Endodermal cell (in vitro differentiated cells): ENCODE data around the gene TPK1. TPM values are rescaled to one million over a fixed set of nuclear protein-coding genes. Genes with fewer than 3 reads are reported as not detected.

Experiments
- DNase-seq: peaks from one replicate; pipeline ENCODE4 v3.0.0-alpha.2; 2017
- H3K27ac ChIP-seq: 2 replicates; pipeline ENCODE4 v1.5.1; 2013; ENCODE audit warnings: mild to moderate bottlenecking, low read depth, low read length, moderate library complexity
- H3K27me3 ChIP-seq: 2 replicates; pipeline ENCODE4 v1.6.1; 2013; ENCODE audit warnings: mild to moderate bottlenecking, low read length, moderate library complexity; ENCODE audit not compliant: insufficient read depth, control insufficient read depth, poor library complexity, severe bottlenecking
- H3K36me3 ChIP-seq: 2 replicates; pipeline ENCODE4 v1.7.0; 2013; ENCODE audit warnings: mild to moderate bottlenecking, low read length, moderate library complexity; ENCODE audit not compliant: control insufficient read depth, insufficient read depth
- H3K4me1 ChIP-seq: one replicate; pipeline ENCODE4 v1.7.0; 2013; ENCODE audit warnings: low read length; ENCODE audit not compliant: control insufficient read depth, insufficient read depth
- H3K4me3 ChIP-seq: 2 replicates; pipeline ENCODE4 v1.5.1; 2013; ENCODE audit warnings: mild to moderate bottlenecking, low read length, moderate library complexity
- H3K9ac ChIP-seq: 2 replicates; pipeline ENCODE4 v1.6.1; 2013; ENCODE audit warnings: mild to moderate bottlenecking, low read length, moderate library complexity; ENCODE audit not compliant: poor library complexity, severe bottlenecking; ENCODE audit errors: extremely low read depth
- H3K9me3 ChIP-seq: 2 replicates; pipeline ENCODE4 v1.6.1; 2013; ENCODE audit warnings: mild to moderate bottlenecking, low read length, moderate library complexity; ENCODE audit not compliant: control insufficient read depth
- H3K27ac Mint-ChIP-seq: 2 replicates; pipeline ENCODE4 v1.8.0; 2020; ENCODE audit warnings: mixed read lengths
- H3K27me3 Mint-ChIP-seq: 2 replicates; pipeline ENCODE4 v1.8.0; 2021; ENCODE audit warnings: mild to moderate bottlenecking, mixed read lengths; ENCODE audit not compliant: insufficient read depth
- H3K36me3 Mint-ChIP-seq: 2 replicates; pipeline ENCODE4 v1.8.0; 2020; ENCODE audit warnings: low read depth, mixed read lengths
- H3K4me1 Mint-ChIP-seq: 2 replicates; pipeline ENCODE4 v1.8.0; 2020; ENCODE audit warnings: mixed read lengths
- H3K4me3 Mint-ChIP-seq: 2 replicates; pipeline ENCODE4 v1.8.0; 2020; ENCODE audit warnings: mild to moderate bottlenecking, moderate library complexity, mixed read lengths
- H3K9me3 Mint-ChIP-seq: 2 replicates; pipeline ENCODE4 v1.8.0; 2020; ENCODE audit warnings: mild to moderate bottlenecking, mixed read lengths
- CTCF ChIP-seq: fragments of 200-600 bp; sonication (generic); conservative IDR thresholded peaks from 2 replicates; pipeline ENCODE4 v1.5.0; 2021; ENCODE audit warnings: antibody characterized with exemption, mild to moderate bottlenecking
- WGBS, 2 experiments: methylation state at CpG; one replicate each; pipeline versions ENCODE4 v1.1.5 to v1.1.7; 2013; ENCODE audit warnings: missing lambda C conversion rate in 2 of 2, mixed read lengths in 1 of 2; ENCODE audit not compliant: insufficient coverage in 1 of 2, insufficient read length in 1 of 2; 5-methylcytosine and 5-hydroxymethylcytosine counted together
- total RNA-seq, 2 donors: library from RNA; stranded (reverse); fragmentation: NEBNext Ultra II Directional in 1 of 2; extraction: Animal tissue kit (Norgen Biotek cat#: 25700) in 1 of 2; gene quantifications; 2 replicates in 1 of 2; 3 replicates in 1 of 2; pipeline ENCODE4 v1.2.1, GENCODE V29; 2021

TPK1 gene
- total RNA-seq, 2 donors from 2014 or later, result 9.7 TPM

DNA sequence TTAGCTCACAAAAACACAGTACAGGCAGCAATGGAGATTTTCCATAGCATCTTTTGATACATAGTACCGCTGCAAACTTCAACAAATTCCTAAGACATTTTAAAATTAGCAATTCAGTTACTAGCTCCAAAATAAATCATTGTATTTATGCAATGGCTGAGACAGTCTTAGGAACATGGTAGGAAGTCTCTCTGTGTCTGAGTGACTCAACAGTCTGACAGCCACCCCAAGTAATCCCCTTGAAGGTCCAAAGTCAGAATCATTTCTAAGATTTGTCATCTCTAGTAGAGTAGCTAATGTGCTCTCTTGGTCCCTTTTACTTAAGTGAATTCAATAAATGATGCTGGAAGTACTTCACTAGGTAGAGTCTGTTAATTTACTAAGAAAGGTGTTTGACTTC lies 338.6 kb downstream of the TPK1 start:
- Histone ChIP-seq H3K27me3 (no peaks in the 10 kb centered on the region), H3K9ac (no peak overlapping the region), H3K4me3 (no peak overlapping the region), H3K9me3 (peaks cover 6% of the 10 kb centered on the region), H3K4me1 (no peaks in the 10 kb centered on the region), H3K36me3 (no peaks in the 10 kb centered on the region), H3K27ac (no peak overlapping the region)
- Mint-ChIP-seq H3K27ac (no peak overlapping the region), H3K4me3 (no peak overlapping the region), H3K36me3 (no peaks in the 10 kb centered on the region), H3K27me3 (no peaks in the 10 kb centered on the region), H3K4me1 (peaks cover 8% of the 10 kb centered on the region), H3K9me3 (peaks cover 3% of the 10 kb centered on the region)
- WGBS, 2 experiments, result 100% methylated on average over 1 of the region's 1 CpG; no CpG with 5 or more reads in 1 of the 2 experiments
- DNase-seq, result no peak
- TF ChIP-seq CTCF, result no peak

DNA sequence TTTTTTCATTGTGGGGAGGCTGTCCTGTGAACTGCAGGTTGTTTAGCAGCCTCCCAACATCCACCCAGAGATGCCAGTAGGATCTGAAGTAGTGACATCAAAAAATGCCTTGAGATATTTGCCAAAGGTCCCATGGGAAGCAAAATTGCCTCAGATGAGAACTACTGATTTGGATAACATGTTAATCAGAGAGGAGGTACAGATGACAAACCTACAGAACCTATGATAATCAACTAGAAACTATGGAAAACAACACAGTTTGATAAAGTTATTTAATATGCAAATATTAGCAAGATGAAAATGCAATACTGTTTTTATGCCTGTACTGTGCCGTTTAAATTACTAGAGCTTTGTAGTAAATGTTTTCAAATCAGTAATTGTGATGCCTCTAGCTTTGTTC lies 341.5 kb downstream of the TPK1 start:
- peaks cover 6% of the 10 kb centered on the region for H3K9me3 ChIP-seq
- H3K36me3 ChIP-seq, result no peaks in the 10 kb centered on the region
- no peaks in the 10 kb centered on the region for H3K27me3 Mint-ChIP-seq
- H3K4me3 ChIP-seq, result no peak overlapping the region
- H3K27me3 ChIP-seq, result no peaks in the 10 kb centered on the region
- DNase-seq, result no peak
- no peaks in the 10 kb centered on the region for H3K36me3 Mint-ChIP-seq
- H3K4me1 Mint-ChIP-seq, result no peaks in the 10 kb centered on the region
- no peak overlapping the region for H3K9ac ChIP-seq
- H3K9me3 Mint-ChIP-seq, result peaks cover 3% of the 10 kb centered on the region
- no peak overlapping the region for H3K4me3 Mint-ChIP-seq
- H3K27ac Mint-ChIP-seq, result no peak overlapping the region
- WGBS, 2 experiments, result 81% methylated on average over 1 of the region's 1 CpG; no CpG with 5 or more reads in 1 of the 2 experiments
- H3K27ac ChIP-seq, result no peak overlapping the region
- H3K4me1 ChIP-seq, result no peaks in the 10 kb centered on the region
- TF ChIP-seq CTCF, result no peak

DNA sequence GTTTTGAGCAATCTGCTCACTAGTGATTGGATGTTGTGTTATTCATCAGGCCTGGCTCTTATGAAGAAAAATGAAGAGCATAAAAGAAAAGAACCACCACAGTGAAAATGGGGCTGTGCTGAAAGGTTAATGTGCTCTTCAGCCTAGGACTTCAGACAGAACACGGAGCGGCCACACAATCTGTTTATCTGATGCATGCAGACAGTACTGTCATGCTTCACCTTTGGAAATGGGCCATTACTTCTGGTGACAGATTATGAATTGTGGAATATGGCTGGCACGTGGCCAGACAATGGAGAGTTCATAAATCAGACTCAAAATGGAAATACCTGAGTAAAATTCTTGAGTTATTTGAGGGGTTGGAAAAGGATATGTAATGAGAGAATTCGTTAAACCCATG lies 346.3 kb downstream of the TPK1 start:
- Histone ChIP-seq H3K4me1 (peaks cover 4% of the 10 kb centered on the region), H3K9me3 (peaks cover 6% of the 10 kb centered on the region), H3K36me3 (no peaks in the 10 kb centered on the region), H3K27me3 (no peaks in the 10 kb centered on the region), H3K9ac (no peak overlapping the region), H3K27ac (no peak overlapping the region), H3K4me3 (no peak overlapping the region)
- WGBS, 2 experiments, result 93 to 95% methylated on average over 4 of the region's 4 CpGs
- Mint-ChIP-seq H3K4me3 (no peak overlapping the region), H3K9me3 (peaks cover 3% of the 10 kb centered on the region), H3K4me1 (peaks cover 6% of the 10 kb centered on the region), H3K36me3 (no peaks in the 10 kb centered on the region), H3K27ac (no peak overlapping the region), H3K27me3 (no peaks in the 10 kb centered on the region)
- no peak for DNase-seq
- no peak for TF ChIP-seq CTCF
